HG03060 (cell line): ENCODE measurements around the gene NRBF2.
"Not testable (repeated sequence)": the region's sequence is repeated elsewhere in the genome, so short reads cannot be mapped to it uniquely, and the experiment has no call there.

ENCODE experiments used
- ATAC-seq: cut with Tn5 transposase; IDR thresholded peaks from one replicate; pipeline ENCODE4 v1.9.1; 2021; ENCODE audit warnings: low read depth, moderate number of reproducible peaks; ENCODE audit not compliant: unreplicated experiment

Gene NRBF2

DNA sequence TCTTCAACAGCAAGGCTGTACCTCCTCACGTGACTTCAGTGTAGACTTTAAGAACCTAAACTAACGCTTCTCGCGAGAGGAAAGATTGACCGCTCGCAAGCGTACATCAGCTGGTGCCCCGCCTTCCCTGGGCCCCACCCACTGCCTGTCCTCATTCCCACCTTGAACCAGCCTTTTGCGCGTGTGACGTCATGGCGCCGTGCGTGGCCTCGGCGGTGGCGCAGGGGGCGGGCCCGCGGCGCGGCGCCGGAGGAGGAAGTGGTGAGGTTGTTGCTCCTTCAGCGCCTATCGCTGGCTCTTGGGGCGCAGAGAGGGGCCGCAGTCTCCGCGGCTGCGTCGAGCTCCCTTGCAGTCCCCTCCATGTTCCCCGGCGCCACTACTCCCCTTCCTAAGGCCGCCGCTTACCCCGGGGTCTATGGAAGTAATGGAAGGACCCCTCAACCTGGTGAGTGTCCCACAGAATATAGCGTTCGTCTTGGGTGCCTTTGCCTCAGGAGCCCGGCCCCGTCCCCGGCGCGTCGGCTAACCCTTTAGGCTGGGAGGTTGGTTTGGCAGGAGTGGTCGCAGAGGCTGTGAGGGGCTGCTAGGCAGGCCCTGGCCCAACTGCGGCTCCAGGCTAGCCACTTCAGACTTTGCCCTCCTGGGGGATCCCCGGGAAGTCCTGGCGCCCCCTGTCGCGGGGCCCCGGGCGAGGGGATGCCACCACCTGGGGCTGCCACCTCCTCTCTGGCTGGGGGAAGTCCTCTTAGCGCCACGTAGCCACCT is at the start of gene NRBF2:
TSS of gene NRBF2 (plus strand) at position 273 of the 765 bp plus-strand sequence. CDS start at position 416, 143 bp downstream.
- peak; percentile 93 for ATAC-seq

DNA sequence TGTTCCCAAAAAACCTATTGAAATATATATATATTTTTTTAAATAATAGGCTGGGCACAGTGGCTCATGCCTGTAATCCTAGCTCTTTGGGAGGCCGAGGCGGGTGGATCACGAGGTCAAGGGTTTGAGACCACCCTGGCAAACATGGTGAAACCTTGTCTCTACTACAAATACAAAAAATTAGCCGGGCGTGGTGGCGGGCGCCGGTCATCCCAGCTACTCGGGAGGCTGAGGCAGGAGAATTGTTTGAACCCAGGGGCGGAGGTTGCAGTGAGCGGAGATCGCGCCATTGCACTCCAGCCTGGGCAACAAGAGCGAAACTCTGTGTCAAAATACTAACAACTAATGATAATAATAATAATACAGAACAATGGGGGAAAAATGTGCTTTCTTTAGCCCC is 49.7 kb upstream of the NRBF2 start:
- ATAC-seq = not testable (repeated sequence)

- ATAC-seq = no peak
Observed at GRCh38 chr10:63083904-63084689, 49.0 kb upstream of the NRBF2 start.

DNA sequence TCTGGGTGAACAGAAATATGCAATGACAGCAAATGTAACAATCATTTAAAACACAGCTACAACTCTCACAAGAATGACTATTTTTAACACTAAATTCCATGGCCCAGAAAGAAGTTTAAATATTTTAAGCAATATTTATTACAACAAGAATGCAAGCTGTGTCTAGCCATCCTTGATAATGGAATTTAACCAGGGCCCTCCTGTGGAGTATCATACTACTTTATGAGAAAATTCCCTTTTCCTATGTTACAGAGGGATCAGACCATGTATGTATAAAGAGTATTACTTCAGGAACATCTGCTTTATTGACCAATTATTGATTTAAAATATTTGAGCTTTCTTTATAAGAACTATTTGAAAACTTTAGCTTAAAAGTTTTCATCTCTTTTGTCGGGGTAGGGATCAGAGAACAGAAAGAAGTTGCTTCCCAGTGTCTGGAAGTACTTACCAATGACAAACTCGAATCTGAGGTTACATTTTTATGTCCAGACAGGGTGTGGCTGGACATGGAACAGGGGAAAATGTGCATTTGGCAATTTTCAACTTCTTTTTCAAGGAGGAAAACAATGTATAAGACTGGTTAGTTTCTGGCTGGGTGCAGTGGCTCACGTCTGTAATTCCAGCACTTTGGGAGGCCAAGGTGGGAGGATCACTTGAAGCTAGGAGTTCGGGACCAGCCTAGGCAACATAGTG is 48.3 kb upstream of the NRBF2 start:
- no peak for ATAC-seq

DNA sequence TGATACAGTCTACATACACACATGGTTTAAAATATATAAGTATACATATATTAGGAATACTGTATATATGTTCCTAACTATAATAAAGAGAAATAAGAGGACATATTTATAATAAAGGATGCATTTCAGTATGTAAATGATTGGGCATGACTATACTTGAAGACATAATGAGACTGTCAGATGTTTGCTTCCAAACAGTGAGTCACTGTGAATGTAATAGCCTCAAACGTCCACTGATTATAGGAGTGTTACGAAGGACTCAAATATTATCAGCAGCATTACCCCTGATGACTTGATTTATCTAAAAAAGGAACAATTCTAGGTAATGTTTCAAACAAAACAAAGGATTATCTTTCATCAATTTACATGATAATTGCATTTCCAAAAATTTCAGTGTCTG is 39.9 kb upstream of the NRBF2 start:
- ATAC-seq = no peak

GRCh38 chr10:63094405-63094804 is 38.7 kb upstream of the NRBF2 start:
- ATAC-seq = no peak

- no peak for ATAC-seq
Observed at GRCh38 chr10:63094881-63095280, 38.2 kb upstream of the NRBF2 start.

DNA sequence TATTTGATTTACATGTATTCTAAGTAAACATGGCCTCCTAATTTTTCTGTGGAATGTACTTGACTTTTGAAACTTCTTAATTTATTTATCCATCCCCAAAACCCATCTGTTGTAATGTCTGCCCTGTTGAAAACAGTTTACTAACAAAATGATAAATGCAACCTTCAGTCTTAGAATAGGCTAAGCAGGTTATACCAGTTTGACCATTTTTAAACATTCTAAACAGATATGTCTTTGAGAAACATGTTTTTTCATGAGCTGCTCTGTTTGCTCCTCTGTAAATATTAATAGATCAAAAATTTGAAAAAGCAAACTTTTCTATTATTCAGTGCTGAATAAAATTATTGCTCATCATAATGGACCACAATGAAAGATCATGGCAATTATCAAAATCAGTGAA is 33.4 kb upstream of the NRBF2 start:
- no peak for ATAC-seq

DNA sequence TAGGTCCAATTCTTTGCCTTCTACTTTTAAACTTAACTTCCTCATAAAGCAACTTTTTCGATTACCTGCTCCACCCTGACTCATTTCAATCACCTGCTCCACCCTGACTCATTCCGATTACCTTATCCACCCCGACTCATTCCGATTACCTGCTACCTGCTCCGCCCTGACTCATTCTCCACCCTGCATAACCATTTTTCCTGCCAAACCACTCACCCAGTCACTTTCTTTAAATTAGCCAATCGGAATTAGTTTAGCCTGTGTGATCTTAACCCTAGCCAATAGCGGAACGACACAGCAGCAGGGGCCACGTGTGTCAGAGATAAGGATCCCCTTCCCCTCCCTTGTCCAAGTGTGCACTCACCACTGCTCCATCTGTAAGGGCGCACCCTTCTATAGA is 32.0 kb upstream of the NRBF2 start:
- not testable (repeated sequence) for ATAC-seq

DNA sequence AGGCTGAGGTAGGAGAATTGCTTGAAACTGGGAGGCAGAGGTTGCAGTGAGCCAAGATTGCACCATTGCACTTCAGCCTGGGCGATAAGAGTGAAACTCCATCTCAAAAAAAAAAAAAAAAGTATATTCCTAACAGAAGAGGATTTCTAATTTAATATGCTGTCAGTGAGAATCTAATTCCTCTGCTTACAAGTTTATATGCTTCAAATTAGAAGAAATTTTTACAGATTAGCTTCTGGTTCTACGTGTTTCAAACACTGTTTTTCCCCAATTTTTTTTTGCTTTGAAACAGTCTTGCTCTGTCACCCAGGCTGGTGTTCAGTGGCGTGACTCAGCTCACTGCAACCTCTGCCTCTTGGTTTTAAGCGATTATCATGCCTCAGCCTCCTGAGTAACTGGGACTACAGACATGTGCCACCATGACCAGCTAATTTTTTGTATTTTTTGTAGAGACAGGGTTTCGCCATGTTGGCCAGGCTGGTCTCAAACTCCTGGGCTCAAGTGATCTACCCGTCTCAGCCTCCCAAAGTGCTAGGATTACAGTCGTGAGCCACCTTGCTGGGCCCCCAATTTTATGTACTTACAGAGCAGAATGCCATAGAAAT is 30.7 kb upstream of the NRBF2 start:
- not testable (repeated sequence) for ATAC-seq

DNA sequence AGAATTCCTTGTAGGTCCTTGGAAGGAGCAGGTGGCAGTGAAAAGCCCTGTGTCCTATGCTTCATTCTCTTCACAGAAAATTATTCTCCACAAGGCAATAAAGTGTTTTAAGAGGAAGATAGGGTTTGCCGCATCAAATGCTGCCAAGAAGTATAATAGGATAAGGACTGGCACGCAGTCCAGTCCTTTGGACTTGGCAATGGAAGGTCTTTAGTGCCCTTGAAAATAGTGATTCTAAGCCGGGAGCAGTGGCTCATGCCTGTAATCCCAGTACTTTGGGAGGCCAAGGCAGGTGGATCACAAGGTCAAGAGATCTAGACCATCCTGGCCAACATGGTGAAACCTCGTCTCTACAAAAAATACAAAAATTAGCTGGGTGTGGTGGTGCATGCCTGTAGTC is 29.9 kb upstream of the NRBF2 start:
- not testable (repeated sequence) for ATAC-seq

DNA sequence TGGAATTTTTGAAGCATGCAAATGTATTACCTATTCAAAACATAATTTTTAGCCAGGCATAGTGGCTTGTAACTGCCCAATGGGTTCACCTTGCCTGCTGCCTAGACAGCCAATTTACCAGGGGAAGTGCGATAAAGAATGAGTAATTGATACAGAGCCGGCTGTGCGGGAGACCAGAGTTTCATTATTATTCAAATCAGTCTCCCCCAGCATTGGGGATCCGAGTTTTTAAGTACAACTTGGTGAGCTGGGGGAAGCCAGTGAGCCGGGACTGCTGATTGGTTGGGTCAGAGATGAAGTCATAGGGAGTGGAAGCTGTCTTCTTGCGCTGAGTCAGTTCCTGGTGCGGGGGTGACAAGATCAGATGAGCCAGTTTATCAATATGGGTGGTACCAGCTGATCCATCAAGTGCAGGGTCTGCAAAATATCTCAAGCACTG is 29.1 kb upstream of the NRBF2 start:
- ATAC-seq = no peak

DNA sequence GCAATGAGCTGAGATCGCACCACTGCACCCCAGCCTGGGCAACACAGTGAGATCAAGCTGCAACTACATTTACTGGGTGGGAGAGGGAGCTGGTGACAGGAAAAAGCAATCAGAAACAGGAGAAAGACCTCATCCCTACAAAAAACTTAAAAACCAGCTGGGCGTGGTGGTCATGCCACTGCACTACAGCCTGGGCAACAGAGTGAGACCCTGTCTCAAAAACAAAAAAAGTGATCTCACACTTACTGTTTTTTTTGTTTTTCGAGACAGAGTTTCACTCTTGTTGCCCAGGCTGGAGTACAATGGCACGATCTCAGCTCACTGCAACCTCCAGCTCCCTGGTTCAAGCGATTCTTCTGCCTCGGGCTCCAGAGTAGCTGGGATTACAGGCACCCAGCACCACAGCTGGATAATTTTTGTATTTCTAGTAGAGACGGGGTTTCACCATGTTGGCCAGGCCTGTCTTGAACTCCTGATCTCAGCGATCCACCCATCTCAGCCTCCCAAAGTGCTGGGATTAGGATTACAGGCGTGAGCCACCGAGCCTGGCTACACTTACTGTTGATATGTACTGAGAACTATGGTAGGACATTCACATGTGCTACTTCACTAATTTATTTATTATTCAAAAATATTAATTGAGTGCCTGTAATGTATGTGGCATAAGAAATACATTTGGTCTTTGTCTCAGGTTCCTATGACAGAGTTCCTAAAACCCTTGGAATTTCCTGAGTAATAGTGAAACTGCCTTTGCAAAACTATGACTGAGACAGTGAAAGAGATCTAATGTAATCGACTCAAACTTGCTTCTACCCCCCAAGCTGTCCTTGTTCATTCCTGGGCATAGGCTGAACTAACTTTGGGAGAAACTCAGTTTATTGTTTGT is 27.7 kb upstream of the NRBF2 start:
- ATAC-seq = no peak

- ATAC-seq = no peak
Observed at GRCh38 chr10:63106111-63106755, 26.9 kb upstream of the NRBF2 start.

DNA sequence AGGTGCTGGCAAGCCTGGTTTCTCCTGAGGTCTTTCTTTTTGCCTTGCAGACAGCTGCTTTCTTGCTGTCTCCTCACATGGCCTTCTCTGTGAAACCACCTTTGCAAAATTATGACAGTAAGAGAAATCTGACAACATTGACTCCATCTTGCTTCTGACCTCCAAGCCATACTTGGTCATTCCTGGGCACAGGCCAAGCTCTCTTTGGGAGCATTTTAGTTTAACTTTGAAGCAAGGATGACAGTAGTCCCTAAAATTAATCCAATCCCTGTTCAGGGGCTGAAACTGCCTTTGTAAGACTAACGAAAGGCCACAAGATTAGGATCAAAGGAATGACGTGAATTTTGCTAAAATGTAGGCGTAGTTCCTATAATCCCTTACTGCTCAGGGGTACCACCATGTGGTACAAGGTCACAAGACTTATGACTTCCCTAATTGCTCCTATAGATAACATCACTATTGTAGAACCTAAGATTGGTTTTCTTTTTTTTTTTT is 25.1 kb upstream of the NRBF2 start:
- ATAC-seq = no peak

- ATAC-seq = no peak
Observed at GRCh38 chr10:63110940-63111339, 22.2 kb upstream of the NRBF2 start.

DNA sequence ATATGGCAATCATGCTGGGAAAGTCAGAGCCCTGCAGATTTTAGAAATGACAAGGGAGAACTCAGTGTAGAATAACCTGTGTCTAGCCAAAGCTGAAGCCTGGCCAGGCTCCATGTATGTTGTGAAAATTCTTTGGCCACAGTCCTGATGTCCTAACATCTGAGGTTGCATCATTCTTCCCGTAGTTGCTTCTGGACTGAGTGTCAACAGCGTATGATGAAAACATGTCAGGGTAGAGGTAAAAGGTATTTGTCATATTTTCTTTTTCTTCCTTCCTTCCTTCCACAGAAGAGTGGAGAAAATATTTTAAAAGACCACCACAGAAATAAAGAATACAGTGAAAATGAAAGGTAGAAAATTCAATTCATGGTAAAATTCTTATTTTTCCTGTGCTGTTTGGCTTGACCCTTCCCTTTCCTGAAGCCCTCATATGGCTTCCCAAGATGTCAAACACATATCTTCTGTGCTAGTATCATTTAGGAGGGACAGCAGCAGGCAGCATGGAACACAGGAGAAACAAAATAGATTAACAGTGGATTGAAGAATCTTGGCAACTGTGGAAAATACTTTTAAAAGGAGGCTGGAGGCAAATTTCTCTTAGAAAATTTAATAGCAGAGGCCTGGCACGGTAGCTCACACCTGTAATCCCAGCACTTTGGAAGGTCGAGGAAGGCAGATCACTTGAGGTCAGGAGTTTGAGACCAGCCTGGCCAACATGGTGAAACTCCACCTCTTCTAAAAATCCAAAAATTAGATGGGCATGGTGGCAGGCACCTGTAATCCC is 18.9 kb upstream of the NRBF2 start:
- ATAC-seq = no peak

DNA sequence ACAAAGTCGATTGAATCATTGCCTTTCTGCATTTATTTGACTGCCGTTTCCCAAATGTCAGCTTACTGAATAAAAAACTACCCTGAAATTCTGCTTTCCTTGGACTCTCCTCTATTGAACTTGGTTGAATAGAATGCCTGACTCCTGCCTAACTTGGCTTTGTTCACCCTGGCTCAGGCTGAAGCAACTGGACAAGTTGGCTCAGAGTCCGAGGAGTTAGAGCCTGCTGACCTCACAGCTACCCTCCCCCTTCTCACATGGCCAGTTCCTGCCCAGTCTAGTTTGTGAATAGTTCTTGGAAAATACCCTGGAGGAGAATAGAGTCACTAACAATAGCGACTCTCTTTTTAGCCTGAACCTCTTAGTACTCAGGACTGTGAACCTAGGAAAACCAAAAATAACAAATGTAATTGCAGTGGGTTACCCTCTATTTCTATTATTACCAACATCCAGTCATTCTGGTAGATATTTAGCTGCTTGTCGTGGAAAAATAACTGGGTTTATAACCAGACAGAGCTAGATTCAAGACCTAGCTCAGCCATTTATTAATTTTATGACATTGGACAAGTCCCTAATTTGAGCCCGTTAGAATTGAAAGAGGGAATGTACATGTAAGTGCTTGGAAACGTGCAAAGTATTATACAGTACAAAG is 17.3 kb upstream of the NRBF2 start:
- no peak for ATAC-seq
